Peyer's patch (tissue), 4 donors: ENCODE results near the gene ANKRD17.

Source experiments
- POLR2A ChIP-seq, 2 donors: fragments of 450-650 bp; IDR thresholded peaks; one replicate each; pipeline ENCODE4 v1.5.1; 2017; ENCODE audit warnings: antibody characterized with exemption in 2 of 2, mild to moderate bottlenecking in 2 of 2, moderate library complexity in 2 of 2
- TF ChIP-seq, protein P1 (sequence below), 6 experiments: fragments of 450-650 bp in 4 of 6; fragments of 200-600 bp in 2 of 6; sonication (generic) in 1 of 6; IDR thresholded peaks; one replicate each; pipeline ENCODE4 v1.5.1; 2017 to 2019; ENCODE audit warnings: antibody characterized with exemption in 6 of 6, mild to moderate bottlenecking in 3 of 6, moderate library complexity in 1 of 6

- TF ChIP-seq, protein P1, sequence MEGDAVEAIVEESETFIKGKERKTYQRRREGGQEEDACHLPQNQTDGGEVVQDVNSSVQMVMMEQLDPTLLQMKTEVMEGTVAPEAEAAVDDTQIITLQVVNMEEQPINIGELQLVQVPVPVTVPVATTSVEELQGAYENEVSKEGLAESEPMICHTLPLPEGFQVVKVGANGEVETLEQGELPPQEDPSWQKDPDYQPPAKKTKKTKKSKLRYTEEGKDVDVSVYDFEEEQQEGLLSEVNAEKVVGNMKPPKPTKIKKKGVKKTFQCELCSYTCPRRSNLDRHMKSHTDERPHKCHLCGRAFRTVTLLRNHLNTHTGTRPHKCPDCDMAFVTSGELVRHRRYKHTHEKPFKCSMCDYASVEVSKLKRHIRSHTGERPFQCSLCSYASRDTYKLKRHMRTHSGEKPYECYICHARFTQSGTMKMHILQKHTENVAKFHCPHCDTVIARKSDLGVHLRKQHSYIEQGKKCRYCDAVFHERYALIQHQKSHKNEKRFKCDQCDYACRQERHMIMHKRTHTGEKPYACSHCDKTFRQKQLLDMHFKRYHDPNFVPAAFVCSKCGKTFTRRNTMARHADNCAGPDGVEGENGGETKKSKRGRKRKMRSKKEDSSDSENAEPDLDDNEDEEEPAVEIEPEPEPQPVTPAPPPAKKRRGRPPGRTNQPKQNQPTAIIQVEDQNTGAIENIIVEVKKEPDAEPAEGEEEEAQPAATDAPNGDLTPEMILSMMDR (IDR thresholded peaks at IDR 0.05): no peak
- no peak for TF ChIP-seq POLR2A (IDR thresholded peaks at IDR 0.05)
Observed at GRCh38 chr4:73109493-73109892, 149.1 kb downstream of the ANKRD17 start.
